BE2C (cell line): Measurements from ENCODE around the gene PEX10.
A peak's percentile ranks its signal among the peaks of the same experiment; 100 is the strongest.

ENCODE experiments used
- DNase-seq: peaks from one replicate; pipeline ENCODE4 v3.0.0-alpha.2; 2020
- H3K27me3 ChIP-seq: fragments of 250-450 bp; sonication (Bioruptor Pico); 2 replicates; pipeline ENCODE4 v1.5.1; 2020; ENCODE audit warnings: mild to moderate bottlenecking
- H3K36me3 ChIP-seq: fragments of 250-450 bp; sonication (Bioruptor Pico); 2 replicates; pipeline ENCODE4 v1.5.1; 2020; ENCODE audit warnings: mild to moderate bottlenecking
- H3K4me1 ChIP-seq: fragments of 250-450 bp; sonication (Bioruptor Pico); 2 replicates; pipeline ENCODE4 v1.5.1; 2020
- H3K4me3 ChIP-seq: 2 replicates; pipeline ENCODE4 v1.5.1; 2011; ENCODE audit warnings: low read depth, low read length
- H3K9me3 ChIP-seq: fragments of 250-450 bp; sonication (Bioruptor Pico); 2 replicates; pipeline ENCODE4 v1.5.1; 2020
- TF ChIP-seq, protein P1 (sequence below): IDR thresholded peaks from 2 replicates; pipeline ENCODE4 v1.5.1; 2012; ENCODE audit warnings: mild to moderate bottlenecking, low read depth, low read length

PEX10 gene

DNA sequence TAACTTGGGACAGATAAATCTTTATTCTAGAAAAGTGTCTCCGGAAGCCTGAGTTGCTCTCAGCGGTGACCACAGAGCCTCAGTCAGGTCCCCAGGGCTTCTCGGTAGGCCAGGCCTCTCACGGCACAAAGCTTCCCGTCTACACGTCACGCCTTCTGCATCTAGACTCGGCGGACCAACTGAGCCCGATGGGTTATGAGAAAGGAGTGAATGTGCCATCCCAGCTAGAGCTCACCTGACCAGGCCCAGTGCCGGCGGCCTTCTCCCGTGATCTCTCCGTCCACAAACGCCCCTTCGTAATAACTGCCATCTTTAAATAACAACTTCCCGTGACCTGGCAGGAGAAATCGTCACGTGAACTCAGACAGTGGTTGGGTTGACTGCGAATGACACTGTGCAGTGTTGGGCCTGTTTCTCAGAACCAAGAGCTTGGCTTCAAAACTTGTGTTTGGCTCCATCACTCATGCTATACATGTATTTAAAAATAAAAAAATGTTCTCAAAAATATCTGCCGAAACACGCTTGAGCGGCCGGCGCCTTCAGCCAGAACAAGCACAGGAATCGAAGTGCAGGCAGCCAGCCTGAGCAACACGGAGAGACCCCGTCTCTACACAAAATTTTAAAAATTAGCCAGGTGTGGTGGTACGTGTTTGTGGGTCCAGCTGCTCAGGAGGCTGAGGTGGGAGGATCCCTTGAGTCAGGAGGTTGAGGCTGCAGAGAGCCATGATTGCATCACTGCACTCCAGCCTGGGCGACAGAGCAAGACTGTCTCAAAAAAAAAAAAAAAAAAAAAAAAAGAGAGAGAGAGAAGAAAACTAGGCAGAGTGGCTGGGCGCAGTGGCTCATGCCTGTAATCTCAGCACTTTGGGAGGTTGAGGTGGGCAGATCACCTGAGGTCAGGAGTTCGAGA lies 24.1 kb downstream of the PEX10 start:
- Histone ChIP-seq H3K4me3 (no peak overlapping the region), H3K36me3 (no peaks in the 10 kb centered on the region; the same call in 1 of the 2 replicates), H3K27me3 (no peaks in the 10 kb centered on the region), H3K4me1 (no peaks in the 10 kb centered on the region), H3K9me3 (no peaks in the 10 kb centered on the region)
- DNase-seq, result no peak
- TF ChIP-seq, protein P1, sequence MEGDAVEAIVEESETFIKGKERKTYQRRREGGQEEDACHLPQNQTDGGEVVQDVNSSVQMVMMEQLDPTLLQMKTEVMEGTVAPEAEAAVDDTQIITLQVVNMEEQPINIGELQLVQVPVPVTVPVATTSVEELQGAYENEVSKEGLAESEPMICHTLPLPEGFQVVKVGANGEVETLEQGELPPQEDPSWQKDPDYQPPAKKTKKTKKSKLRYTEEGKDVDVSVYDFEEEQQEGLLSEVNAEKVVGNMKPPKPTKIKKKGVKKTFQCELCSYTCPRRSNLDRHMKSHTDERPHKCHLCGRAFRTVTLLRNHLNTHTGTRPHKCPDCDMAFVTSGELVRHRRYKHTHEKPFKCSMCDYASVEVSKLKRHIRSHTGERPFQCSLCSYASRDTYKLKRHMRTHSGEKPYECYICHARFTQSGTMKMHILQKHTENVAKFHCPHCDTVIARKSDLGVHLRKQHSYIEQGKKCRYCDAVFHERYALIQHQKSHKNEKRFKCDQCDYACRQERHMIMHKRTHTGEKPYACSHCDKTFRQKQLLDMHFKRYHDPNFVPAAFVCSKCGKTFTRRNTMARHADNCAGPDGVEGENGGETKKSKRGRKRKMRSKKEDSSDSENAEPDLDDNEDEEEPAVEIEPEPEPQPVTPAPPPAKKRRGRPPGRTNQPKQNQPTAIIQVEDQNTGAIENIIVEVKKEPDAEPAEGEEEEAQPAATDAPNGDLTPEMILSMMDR, result no peak

DNA sequence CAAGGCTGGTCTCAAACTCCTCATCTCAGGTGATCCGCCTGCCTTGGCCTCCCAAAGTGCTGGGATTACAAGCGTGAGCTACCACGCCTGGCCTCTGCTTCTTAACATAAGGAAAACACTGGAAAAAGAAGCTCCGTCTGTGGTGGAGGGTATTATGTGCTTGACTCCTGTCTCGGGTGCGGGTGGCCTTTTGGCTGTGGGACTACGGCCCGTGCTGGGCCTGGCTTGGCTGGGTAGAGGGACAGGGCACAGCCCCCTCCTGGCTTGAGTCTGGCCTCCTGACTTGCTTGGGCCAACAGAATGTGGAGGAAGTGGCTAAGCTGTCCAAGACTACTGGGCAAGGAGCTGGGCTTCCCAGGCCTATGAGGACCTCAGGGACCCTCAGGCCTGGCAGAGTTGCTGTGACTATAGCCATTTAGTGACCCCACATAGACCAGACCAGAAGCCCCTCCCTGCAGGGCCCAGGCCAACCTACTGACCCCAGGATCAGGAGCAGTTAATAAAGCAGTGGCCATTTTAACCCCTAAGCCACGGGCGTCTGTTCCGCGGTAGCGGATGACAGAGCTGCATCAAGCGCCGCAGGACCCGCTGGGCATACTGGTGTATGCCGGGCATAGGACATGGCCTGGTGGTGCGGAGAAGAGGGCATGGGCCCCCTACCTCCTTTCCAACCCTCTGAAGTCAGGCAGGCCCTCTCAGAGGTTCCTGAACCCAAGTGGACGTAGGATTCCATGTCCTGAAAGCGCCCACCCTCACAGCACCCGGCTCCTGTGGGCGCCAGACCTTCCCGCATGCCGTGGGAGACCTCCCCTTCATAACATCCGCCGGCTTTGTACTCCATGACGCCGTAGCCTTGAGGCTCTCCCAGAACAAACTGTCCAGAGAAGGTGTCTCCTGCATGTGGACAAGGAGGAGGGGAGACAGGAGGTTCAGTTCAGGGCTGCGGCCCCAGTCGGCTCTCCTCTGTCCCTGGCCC lies 25.4 kb downstream of the PEX10 start:
- Histone ChIP-seq H3K27me3 (no peaks in the 10 kb centered on the region), H3K36me3 (no peaks in the 10 kb centered on the region; the same call in 1 of the 2 replicates), H3K4me3 (no peak overlapping the region), H3K9me3 (no peaks in the 10 kb centered on the region), H3K4me1 (no peaks in the 10 kb centered on the region)
- no peak for DNase-seq
- TF ChIP-seq, protein P1, result no peak

DNA sequence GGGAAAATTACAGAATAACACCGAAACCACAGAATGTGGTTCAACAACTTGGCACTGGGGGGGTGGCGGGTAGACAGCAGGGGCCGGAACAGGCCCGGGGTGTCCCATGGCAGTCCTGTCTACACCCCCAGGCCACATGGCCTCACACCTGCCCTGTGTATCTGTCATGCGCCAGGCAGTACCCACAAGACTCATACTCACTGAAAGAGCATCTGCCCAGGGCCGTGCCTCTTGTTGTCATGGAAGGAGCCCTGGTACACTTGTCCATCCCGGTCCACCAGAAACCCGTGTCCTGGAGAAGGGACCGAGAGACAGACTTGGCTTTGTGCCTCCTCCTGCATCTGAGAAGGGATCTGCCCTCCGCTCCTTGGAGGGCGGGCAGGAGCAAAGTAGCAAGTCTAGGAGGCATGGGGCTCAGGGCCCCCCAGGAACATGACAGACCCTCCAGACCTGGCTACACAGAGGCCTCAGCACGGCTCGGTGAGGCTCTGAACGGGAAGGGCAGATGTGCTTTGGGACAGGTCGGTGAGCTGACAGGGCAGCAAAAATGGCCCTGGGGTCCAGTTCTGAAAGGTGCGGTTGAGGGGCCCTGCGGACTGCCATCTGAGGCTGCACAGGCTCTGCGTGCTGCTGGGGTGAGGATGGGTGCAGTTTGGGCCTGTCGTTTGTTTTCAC lies 26.6 kb downstream of the PEX10 start:
- Histone ChIP-seq H3K9me3 (no peaks in the 10 kb centered on the region), H3K4me3 (no peak overlapping the region), H3K27me3 (no peaks in the 10 kb centered on the region), H3K4me1 (peaks cover 6% of the 10 kb centered on the region; the same call in 1 of the 2 replicates), H3K36me3 (no peaks in the 10 kb centered on the region)
- DNase-seq, result no peak
- TF ChIP-seq, protein P1, result no peak

DNA sequence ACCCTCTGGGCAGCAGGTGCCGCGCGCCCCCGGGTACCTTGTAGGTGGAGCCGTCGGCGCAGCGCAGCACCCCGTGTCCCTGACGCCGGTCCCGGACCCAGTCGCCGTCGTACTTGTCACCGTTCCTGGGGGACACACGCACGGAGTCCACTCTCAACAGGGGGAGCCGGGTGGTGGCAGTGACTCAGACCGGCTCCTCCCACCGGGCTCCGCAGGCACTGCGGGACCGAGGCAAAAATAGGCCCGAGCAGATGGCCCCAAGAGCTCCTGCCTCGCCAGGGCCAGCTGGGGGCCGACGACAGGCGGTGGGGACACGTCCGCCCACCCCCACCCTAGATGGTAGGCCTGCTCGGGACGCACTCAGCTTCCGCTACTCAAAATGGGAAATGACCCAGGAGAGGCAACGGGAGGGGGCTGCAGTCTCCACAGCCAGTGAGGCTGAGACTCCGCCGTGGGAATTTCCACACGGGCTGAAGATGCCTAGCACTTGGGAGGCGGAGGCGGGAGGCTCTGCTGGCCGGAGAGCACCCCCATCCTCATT lies 27.4 kb downstream of the PEX10 start:
- H3K36me3 ChIP-seq, result no peaks in the 10 kb centered on the region
- DNase-seq, result peak; percentile 51
- H3K4me1 ChIP-seq, result peaks cover 6% of the 10 kb centered on the region; the same call in 1 of the 2 replicates
- H3K9me3 ChIP-seq, result no peaks in the 10 kb centered on the region
- H3K4me3 ChIP-seq, result no peak overlapping the region
- TF ChIP-seq, protein P1, result no peak
- H3K27me3 ChIP-seq, result no peaks in the 10 kb centered on the region

DNA sequence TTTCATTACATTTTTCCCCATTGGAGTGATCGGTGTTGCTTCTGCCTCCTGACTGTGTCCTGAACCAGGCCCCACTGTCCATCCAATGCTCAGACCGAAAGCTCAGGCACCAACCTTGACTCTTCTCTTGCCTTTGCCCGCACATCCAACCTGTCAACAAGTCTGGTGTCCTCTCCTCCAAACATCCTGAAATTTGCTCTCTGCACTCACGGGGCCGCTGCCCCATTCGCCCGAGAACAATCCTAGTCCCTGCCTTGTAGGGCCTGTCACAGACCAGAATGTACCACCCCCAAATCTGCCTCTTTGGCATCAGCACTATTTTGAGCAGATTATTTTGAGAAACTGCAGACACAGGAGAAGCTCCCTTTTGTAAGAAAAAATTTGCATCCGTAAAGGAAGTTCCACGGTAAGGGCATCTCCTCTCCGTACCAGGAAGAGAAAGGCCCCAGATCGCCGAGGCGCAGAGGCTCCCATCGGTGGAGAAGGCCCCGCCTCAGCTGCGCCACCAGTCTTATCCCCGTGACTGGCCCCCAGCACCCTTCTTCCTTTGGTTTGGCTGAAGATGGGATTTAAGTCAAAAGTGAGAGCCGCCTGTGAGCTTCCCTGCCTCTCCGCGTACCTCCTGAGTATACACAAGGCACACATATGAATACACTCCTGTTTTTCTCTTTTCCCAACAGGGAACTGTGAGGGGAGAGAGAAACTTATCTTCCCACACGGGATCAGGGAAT lies 28.1 kb downstream of the PEX10 start:
- TF ChIP-seq, protein P1, result no peak
- Histone ChIP-seq H3K4me3 (no peak overlapping the region), H3K27me3 (no peaks in the 10 kb centered on the region), H3K36me3 (no peaks in the 10 kb centered on the region), H3K4me1 (peaks cover 6% of the 10 kb centered on the region; the same call in 1 of the 2 replicates), H3K9me3 (no peaks in the 10 kb centered on the region)
- DNase-seq, result no peak
